ENCODE measurements around the gene TRIM39. TPM values are rescaled to one million over a fixed set of nuclear protein-coding genes. Genes with fewer than 3 reads are reported as not detected.

TRIM39 gene
- total RNA-seq, 4 donors from 2014 or later = 18.4 to 24.1 (median 22.6) TPM

DNA sequence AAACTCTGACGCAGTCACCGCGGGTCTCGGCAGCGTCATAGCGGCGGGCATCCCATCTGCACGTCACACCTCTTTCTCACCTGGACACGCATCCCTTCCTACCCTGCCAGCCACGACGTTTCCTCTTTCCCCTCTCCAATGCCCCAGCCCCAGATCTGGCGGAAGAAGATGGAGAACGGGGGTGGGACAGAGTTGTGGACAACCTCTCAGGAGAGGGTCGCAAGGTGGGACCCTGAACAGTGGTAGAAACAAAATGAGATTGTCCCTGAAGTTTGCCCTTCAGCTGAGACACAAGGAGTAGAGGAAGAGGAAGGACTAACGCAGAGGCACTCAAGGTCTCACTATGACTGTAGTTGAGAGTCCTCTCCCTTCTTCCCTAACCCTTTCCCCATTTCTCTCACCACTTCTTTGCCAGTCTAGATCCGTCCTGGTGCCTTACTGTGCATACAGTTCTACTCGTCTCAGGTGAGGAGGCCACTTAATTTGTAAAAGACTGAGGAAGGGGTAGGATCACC is 562 bp downstream of the TRIM39 start:
- peaks cover 0 to 33% of the 10 kb centered on the region in 2 donors for H3K36me3 ChIP-seq
- H3K27me3 ChIP-seq = no peaks in the 10 kb centered on the region
- TF ChIP-seq EP300 (IDR thresholded peaks at IDR 0.05) = no peak
- TF ChIP-seq POLR2AphosphoS5 (IDR thresholded peaks at IDR 0.05) = no peak
- no peak for TF ChIP-seq POLR2A (IDR thresholded peaks at IDR 0.05)
- TF ChIP-seq, protein P1, sequence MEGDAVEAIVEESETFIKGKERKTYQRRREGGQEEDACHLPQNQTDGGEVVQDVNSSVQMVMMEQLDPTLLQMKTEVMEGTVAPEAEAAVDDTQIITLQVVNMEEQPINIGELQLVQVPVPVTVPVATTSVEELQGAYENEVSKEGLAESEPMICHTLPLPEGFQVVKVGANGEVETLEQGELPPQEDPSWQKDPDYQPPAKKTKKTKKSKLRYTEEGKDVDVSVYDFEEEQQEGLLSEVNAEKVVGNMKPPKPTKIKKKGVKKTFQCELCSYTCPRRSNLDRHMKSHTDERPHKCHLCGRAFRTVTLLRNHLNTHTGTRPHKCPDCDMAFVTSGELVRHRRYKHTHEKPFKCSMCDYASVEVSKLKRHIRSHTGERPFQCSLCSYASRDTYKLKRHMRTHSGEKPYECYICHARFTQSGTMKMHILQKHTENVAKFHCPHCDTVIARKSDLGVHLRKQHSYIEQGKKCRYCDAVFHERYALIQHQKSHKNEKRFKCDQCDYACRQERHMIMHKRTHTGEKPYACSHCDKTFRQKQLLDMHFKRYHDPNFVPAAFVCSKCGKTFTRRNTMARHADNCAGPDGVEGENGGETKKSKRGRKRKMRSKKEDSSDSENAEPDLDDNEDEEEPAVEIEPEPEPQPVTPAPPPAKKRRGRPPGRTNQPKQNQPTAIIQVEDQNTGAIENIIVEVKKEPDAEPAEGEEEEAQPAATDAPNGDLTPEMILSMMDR (IDR thresholded peaks at IDR 0.05) = no peak
- H3K4me1 ChIP-seq = peaks cover 0 to 44% (median 17%) of the 10 kb centered on the region in 3 donors
- peak overlapping the region; percentile 95 to 99 (median 98) for H3K27ac ChIP-seq
- 0 to 1% methylated on average over 10 to 12 of the region's 17 CpGs for WGBS, 2 donors (ENCODE audit: low coverage in 1 of 2)
- H3K9me3 ChIP-seq = no peaks in the 10 kb centered on the region
- ATAC-seq = no peak
- H3K4me3 ChIP-seq = peak overlapping the region; percentile 85 to 95

DNA sequence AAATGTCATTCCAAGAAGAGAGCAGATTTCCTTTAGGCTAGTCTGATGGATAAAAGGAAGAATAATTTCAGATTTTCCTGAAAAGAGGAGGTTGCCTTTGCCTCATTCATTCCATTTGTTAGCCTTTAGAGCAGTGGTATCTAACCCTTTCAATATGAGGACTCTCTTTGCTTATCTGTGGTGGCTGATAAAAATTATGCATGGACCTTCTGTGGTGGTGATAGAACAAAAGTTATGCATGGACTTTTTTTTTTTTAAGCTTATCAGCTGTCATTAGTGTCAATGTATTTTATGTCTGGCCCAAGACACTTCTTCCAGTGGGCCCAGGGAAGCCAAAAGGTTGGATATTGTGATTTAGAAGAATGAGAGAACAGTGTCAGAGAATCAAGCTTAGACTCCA is 1.7 kb downstream of the TRIM39 start:
- no peaks in the 10 kb centered on the region for H3K9me3 ChIP-seq
- no peaks in the 10 kb centered on the region for H3K27me3 ChIP-seq
- H3K4me1 ChIP-seq = peaks cover 0 to 35% (median 17%) of the 10 kb centered on the region in 3 donors
- H3K27ac ChIP-seq = peak overlapping the region in 2 of 4 donors; percentile 1 to 99
- H3K36me3 ChIP-seq = peaks cover 0 to 42% of the 10 kb centered on the region in 2 donors
- no peak for TF ChIP-seq EP300 (IDR thresholded peaks at IDR 0.05)
- TF ChIP-seq POLR2AphosphoS5 (IDR thresholded peaks at IDR 0.05) = no peak
- TF ChIP-seq POLR2A (IDR thresholded peaks at IDR 0.05) = no peak
- TF ChIP-seq, protein P1 (IDR thresholded peaks at IDR 0.05) = no peak
- no peak overlapping the region for H3K4me3 ChIP-seq
- ATAC-seq = no peak

DNA sequence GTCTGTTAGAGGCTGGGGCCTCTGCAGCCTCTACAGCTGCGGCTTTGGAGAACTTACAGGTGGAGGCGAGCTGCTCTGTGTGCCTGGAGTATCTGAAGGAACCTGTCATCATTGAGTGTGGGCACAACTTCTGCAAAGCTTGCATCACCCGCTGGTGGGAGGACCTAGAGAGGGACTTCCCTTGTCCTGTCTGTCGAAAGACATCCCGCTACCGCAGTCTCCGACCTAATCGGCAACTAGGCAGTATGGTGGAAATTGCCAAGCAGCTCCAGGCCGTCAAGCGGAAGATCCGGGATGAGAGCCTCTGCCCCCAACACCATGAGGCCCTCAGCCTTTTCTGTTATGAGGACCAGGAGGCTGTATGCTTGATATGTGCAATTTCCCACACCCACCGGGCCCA is 2.6 kb downstream of the TRIM39 start:
- Histone ChIP-seq H3K4me3 (no peak overlapping the region), H3K4me1 (peaks cover 0 to 26% (median 12%) of the 10 kb centered on the region in 3 donors), H3K9me3 (no peaks in the 10 kb centered on the region), H3K27me3 (no peaks in the 10 kb centered on the region), H3K27ac (no peak overlapping the region), H3K36me3 (peaks cover 0 to 52% of the 10 kb centered on the region in 2 donors)
- 77 to 96% methylated on average over 3 of the region's 12 CpGs for WGBS, 2 donors (ENCODE audit: low coverage in 1 of 2)
- TF ChIP-seq EP300 (IDR thresholded peaks at IDR 0.05) = no peak
- no peak for TF ChIP-seq POLR2A (IDR thresholded peaks at IDR 0.05)
- no peak for TF ChIP-seq POLR2AphosphoS5 (IDR thresholded peaks at IDR 0.05)
- TF ChIP-seq, protein P1 (IDR thresholded peaks at IDR 0.05) = no peak
- ATAC-seq = no peak

DNA sequence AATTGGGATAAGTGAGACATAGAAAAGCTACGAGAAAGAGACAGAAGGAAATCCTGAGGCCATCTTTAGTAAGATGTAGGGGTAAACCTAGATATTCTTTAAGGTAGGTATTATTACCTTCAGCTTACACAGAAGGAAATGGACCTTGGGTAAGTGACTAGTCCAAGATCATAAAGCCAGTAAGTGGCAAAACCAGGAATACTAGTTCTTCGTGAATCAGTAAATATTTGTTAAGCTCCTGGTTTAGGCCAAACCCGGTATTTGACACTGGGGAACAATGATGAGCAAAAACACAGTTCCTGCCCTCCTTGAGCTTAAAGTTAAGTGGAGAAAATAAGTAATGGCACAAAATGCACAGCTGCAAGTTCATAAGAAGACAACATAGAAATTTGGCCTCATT is 5.3 kb downstream of the TRIM39 start:
- no peak for ATAC-seq
- Histone ChIP-seq H3K4me3 (no peak overlapping the region), H3K27ac (no peak overlapping the region), H3K27me3 (no peaks in the 10 kb centered on the region), H3K9me3 (no peaks in the 10 kb centered on the region), H3K4me1 (peaks cover 0 to 12% (median 0%) of the 10 kb centered on the region in 3 donors), H3K36me3 (peaks cover 0 to 78% of the 10 kb centered on the region in 2 donors)
- 93 to 100% methylated on average over 1 to 3 of the region's 3 CpGs for WGBS, 2 donors (ENCODE audit: low coverage in 1 of 2)
- no peak for TF ChIP-seq EP300 (IDR thresholded peaks at IDR 0.05)
- no peak for TF ChIP-seq POLR2A (IDR thresholded peaks at IDR 0.05)
- TF ChIP-seq POLR2AphosphoS5 (IDR thresholded peaks at IDR 0.05) = no peak
- TF ChIP-seq, protein P1 (IDR thresholded peaks at IDR 0.05) = no peak

DNA sequence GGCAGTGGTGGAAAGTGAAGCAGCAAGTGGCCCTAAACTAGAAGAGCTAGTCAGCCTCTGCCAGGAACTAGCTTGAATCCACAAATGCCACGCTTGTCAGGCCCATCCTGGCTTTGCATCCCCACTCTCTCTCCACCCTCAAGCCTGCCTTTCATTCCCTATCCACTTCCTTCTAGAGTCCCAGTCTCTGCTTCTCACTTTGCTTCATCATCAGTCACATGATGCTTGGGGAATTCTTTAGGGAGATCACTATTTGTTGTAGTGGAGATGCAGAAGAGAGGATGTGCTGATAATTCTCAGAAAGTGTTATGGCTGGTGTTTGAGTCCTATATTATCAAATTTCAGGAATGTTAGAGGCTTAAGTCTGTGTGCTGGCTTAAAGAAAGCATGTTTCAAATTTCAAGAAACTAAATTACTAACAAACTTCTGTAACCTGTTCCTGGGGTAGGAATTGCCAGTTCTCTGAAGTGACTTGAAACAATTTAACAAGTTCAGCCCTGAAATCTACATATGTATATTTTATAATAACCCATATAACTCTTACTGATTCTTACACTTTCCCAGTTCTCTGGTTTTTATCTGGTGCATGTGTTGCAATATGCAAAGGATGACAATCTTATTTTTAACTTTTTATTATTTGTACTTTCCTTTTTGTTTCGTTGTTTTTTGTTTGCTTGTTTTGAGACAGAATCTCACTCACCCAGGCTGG is 7.5 kb downstream of the TRIM39 start:
- Histone ChIP-seq H3K27ac (no peak overlapping the region), H3K4me1 (no peaks in the 10 kb centered on the region), H3K4me3 (no peak overlapping the region), H3K9me3 (no peaks in the 10 kb centered on the region), H3K36me3 (peaks cover 0 to 99% of the 10 kb centered on the region in 2 donors), H3K27me3 (no peaks in the 10 kb centered on the region)
- WGBS, 2 donors (ENCODE audit: low coverage in 1 of 2) = 79 to 91% methylated on average over 2 of the region's 2 CpGs
- ATAC-seq = no peak
- TF ChIP-seq EP300 (IDR thresholded peaks at IDR 0.05) (no peak), POLR2AphosphoS5 (IDR thresholded peaks at IDR 0.05) (no peak), POLR2A (IDR thresholded peaks at IDR 0.05) (no peak)
- TF ChIP-seq, protein P1 (IDR thresholded peaks at IDR 0.05) = no peak

Data from gastroesophageal sphincter (tissue), 4 donors.